ENCODE data around the gene RAB14. TPM values are rescaled to one million over a fixed set of nuclear protein-coding genes. Genes with fewer than 3 reads are reported as not detected.

RAB14 gene
- total and polyA plus RNA-seq, 10 of the 15 experiments (the other 5 are each of a cell fraction or from before 2014, with no cell fraction given): 16.7 to 59.9 (median 25.4) TPM

DNA sequence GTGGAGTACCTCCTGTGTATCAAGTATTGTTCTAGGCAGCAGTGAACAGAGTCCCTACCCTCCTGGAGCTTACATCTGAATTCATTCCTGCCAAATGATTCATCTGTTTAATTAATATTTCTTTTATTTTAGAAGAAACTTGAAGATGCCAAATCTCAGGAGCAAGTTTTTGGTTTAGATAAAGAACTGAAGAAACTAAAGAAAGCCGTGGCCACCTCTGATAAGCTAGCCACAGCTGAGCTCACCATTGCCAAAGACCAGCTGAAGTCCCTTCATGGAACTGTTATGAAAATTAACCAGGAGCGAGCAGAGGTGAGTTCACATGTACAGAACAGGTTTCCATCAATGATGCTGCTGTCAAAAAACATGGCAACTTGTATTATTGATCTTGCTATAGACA is 57.9 kb downstream of the RAB14 start:
- no peak for FAIRE-seq
- H3K36me3 ChIP-seq (ENCODE audit: control insufficient read depth in 2 of 2, insufficient read depth in 2 of 2, low read length in 1 of 2): peaks cover 33 to 34% of the 10 kb centered on the region in 2 experiments
- no peak overlapping the region for H3K4me3 ChIP-seq
- no peaks in the 10 kb centered on the region for H3K9me3 ChIP-seq (replicated peaks; ENCODE audit: control insufficient read depth, insufficient read depth, low read length)
- H4K20me1 ChIP-seq (ENCODE audit: control insufficient read depth, insufficient read depth): no peaks in the 10 kb centered on the region
- no peaks in the 10 kb centered on the region for H3K27me3 ChIP-seq (replicated peaks in 1 of 2; ENCODE audit: control insufficient read depth in 2 of 2, insufficient read depth in 2 of 2, low read length in 1 of 2)
- intact Hi-C loops (cut with micrococcal nuclease; ENCODE audit: unreplicated experiment): no loop called here
- no peak overlapping the region for H2AFZ ChIP-seq (ENCODE audit: control insufficient read depth, low read depth, low read length)
- ATAC-seq: no peak
- WGBS (ENCODE audit: insufficient coverage, insufficient replicate concordance, low lambda C conversion rate, missing lambda C conversion rate): 76% methylated on average over 2 of the region's 2 CpGs
- H3K27ac ChIP-seq (ENCODE audit: control insufficient read depth, insufficient read depth): no peak overlapping the region
- ChIA-PET CTCF (interaction anchor here (1.1 kb wide), 1 partner anchor 12 kb away, joined by 3 read pairs; no protein-coding TSS in a partner anchor), POLR2A (no interaction called here), SMC1A (ENCODE audit: uncharacterized antibody, unreplicated experiment) (interaction anchor here (0.9 to 1.2 kb wide), 2 partner anchors 10 to 12 kb away, joined by 3 read pairs; no protein-coding TSS in a partner anchor), RAD21 (ENCODE audit: unreplicated experiment) (no interaction called here)
- no peak overlapping the region for H3K9ac ChIP-seq (ENCODE audit: control insufficient read depth, insufficient read depth, low read length)
- no TSS peak for BruUV-seq (replicated peaks)
- DNase-seq (ENCODE audit: low read depth, low spot score): no peak
- in situ Hi-C loops (cut with MboI): no loop called here
- TF ChIP-seq, protein P1, sequence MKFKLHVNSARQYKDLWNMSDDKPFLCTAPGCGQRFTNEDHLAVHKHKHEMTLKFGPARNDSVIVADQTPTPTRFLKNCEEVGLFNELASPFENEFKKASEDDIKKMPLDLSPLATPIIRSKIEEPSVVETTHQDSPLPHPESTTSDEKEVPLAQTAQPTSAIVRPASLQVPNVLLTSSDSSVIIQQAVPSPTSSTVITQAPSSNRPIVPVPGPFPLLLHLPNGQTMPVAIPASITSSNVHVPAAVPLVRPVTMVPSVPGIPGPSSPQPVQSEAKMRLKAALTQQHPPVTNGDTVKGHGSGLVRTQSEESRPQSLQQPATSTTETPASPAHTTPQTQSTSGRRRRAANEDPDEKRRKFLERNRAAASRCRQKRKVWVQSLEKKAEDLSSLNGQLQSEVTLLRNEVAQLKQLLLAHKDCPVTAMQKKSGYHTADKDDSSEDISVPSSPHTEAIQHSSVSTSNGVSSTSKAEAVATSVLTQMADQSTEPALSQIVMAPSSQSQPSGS (IDR thresholded peaks at IDR 0.05; ENCODE audit: low read length): no peak
- TF ChIP-seq, protein P2, sequence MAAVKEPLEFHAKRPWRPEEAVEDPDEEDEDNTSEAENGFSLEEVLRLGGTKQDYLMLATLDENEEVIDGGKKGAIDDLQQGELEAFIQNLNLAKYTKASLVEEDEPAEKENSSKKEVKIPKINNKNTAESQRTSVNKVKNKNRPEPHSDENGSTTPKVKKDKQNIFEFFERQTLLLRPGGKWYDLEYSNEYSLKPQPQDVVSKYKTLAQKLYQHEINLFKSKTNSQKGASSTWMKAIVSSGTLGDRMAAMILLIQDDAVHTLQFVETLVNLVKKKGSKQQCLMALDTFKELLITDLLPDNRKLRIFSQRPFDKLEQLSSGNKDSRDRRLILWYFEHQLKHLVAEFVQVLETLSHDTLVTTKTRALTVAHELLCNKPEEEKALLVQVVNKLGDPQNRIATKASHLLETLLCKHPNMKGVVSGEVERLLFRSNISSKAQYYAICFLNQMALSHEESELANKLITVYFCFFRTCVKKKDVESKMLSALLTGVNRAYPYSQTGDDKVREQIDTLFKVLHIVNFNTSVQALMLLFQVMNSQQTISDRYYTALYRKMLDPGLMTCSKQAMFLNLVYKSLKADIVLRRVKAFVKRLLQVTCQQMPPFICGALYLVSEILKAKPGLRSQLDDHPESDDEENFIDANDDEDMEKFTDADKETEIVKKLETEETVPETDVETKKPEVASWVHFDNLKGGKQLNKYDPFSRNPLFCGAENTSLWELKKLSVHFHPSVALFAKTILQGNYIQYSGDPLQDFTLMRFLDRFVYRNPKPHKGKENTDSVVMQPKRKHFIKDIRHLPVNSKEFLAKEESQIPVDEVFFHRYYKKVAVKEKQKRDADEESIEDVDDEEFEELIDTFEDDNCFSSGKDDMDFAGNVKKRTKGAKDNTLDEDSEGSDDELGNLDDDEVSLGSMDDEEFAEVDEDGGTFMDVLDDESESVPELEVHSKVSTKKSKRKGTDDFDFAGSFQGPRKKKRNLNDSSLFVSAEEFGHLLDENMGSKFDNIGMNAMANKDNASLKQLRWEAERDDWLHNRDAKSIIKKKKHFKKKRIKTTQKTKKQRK (IDR thresholded peaks at IDR 0.05; ENCODE audit: low read depth, low read length): no peak
- TF ChIP-seq MTA2 (IDR thresholded peaks at IDR 0.05; ENCODE audit: low read depth) (no peak), SMAD5 (IDR thresholded peaks at IDR 0.05; ENCODE audit: low read depth) (no peak), HDAC2 (IDR thresholded peaks at IDR 0.05) (no peak), ZNF217 (IDR thresholded peaks at IDR 0.05) (no peak), RAD21 (IDR thresholded peaks at IDR 0.05; ENCODE audit: insufficient read depth, low read depth, low read length) (no peak), MXI1 (IDR thresholded peaks at IDR 0.05; ENCODE audit: low read depth, low read length) (no peak), SPI1 (IDR thresholded peaks at IDR 0.05; ENCODE audit: borderline replicate concordance, insufficient read depth, low read depth, low read length) (no peak), KAT2A (conservative IDR thresholded peaks at IDR 0.05; ENCODE audit: control insufficient read depth, low read depth, low read length) (no peak), IKZF1 (conservative IDR thresholded peaks at IDR 0.05) (no peak), NFIC (IDR thresholded peaks at IDR 0.05; ENCODE audit: low read depth, low read length) (no peak)
- TF ChIP-seq, protein P3, sequence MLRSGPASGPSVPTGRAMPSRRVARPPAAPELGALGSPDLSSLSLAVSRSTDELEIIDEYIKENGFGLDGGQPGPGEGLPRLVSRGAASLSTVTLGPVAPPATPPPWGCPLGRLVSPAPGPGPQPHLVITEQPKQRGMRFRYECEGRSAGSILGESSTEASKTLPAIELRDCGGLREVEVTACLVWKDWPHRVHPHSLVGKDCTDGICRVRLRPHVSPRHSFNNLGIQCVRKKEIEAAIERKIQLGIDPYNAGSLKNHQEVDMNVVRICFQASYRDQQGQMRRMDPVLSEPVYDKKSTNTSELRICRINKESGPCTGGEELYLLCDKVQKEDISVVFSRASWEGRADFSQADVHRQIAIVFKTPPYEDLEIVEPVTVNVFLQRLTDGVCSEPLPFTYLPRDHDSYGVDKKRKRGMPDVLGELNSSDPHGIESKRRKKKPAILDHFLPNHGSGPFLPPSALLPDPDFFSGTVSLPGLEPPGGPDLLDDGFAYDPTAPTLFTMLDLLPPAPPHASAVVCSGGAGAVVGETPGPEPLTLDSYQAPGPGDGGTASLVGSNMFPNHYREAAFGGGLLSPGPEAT (IDR thresholded peaks at IDR 0.05; ENCODE audit: low read depth): no peak
- TF ChIP-seq, protein P4, sequence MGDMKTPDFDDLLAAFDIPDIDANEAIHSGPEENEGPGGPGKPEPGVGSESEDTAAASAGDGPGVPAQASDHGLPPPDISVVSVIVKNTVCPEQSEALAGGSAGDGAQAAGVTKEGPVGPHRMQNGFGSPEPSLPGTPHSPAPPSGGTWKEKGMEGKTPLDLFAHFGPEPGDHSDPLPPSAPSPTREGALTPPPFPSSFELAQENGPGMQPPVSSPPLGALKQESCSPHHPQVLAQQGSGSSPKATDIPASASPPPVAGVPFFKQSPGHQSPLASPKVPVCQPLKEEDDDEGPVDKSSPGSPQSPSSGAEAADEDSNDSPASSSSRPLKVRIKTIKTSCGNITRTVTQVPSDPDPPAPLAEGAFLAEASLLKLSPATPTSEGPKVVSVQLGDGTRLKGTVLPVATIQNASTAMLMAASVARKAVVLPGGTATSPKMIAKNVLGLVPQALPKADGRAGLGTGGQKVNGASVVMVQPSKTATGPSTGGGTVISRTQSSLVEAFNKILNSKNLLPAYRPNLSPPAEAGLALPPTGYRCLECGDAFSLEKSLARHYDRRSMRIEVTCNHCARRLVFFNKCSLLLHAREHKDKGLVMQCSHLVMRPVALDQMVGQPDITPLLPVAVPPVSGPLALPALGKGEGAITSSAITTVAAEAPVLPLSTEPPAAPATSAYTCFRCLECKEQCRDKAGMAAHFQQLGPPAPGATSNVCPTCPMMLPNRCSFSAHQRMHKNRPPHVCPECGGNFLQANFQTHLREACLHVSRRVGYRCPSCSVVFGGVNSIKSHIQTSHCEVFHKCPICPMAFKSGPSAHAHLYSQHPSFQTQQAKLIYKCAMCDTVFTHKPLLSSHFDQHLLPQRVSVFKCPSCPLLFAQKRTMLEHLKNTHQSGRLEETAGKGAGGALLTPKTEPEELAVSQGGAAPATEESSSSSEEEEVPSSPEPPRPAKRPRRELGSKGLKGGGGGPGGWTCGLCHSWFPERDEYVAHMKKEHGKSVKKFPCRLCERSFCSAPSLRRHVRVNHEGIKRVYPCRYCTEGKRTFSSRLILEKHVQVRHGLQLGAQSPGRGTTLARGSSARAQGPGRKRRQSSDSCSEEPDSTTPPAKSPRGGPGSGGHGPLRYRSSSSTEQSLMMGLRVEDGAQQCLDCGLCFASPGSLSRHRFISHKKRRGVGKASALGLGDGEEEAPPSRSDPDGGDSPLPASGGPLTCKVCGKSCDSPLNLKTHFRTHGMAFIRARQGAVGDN (IDR thresholded peaks at IDR 0.05): no peak
- no peaks in the 10 kb centered on the region for H3K79me2 ChIP-seq (ENCODE audit: control insufficient read depth, insufficient read depth, low read length)
- no peak overlapping the region for H3K4me2 ChIP-seq (ENCODE audit: control insufficient read depth, insufficient read depth)
- no peaks in the 10 kb centered on the region for H3K4me1 ChIP-seq (ENCODE audit: control insufficient read depth, insufficient read depth, low read length)
